Measurements from ENCODE around the gene CALY.

DNA sequence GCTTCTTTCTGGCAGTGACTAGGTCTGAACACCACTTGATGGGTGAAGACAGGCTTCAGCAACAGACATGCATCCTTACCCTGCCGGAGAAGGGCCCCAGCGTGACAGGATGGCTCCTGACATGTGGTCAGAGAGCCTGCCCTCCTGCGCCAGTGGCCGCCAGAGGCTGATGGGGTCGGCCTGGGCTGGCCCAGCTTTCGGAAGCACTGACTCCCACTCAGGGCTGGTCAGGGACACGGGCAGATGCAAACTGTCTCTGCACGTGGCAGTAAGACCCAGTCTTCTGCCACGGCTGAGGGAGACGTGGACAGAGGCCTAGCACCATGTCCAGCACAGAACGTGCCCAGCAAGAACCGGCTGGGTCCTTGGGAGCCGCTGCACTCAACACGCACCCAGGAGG lies 38.2 kb downstream of the CALY start:
- TF ChIP-seq, protein P1, sequence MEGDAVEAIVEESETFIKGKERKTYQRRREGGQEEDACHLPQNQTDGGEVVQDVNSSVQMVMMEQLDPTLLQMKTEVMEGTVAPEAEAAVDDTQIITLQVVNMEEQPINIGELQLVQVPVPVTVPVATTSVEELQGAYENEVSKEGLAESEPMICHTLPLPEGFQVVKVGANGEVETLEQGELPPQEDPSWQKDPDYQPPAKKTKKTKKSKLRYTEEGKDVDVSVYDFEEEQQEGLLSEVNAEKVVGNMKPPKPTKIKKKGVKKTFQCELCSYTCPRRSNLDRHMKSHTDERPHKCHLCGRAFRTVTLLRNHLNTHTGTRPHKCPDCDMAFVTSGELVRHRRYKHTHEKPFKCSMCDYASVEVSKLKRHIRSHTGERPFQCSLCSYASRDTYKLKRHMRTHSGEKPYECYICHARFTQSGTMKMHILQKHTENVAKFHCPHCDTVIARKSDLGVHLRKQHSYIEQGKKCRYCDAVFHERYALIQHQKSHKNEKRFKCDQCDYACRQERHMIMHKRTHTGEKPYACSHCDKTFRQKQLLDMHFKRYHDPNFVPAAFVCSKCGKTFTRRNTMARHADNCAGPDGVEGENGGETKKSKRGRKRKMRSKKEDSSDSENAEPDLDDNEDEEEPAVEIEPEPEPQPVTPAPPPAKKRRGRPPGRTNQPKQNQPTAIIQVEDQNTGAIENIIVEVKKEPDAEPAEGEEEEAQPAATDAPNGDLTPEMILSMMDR (IDR thresholded peaks at IDR 0.05), result no peak
- no peak for TF ChIP-seq POLR2AphosphoS5 (IDR thresholded peaks at IDR 0.05; ENCODE audit: insufficient read depth in 1 of 2, low read depth in 1 of 2)

Measured in vagina (tissue), 2 donors.